Measurements from ENCODE around the gene CD151.

Gene CD151

DNA sequence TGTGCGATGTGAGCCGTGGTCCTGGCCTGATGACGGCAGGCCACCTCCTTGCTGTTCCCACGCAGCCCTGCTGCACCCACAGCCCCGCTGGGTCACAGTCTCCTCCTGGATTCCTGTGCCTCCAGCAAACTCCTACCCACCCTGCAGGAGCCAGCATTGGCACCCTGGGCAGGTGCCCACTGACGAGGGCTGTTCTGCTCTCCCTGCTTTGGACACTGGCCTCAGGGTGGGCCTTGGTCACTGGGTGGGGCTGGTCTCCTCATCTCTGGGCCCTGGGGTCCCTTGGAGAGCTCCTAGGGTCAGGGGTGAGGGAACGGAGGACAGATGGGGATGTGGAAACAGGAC lies 22.6 kb downstream of the CD151 start:
- DNase-seq (ENCODE audit: low read depth in 3 of 3, low spot score in 1 of 3), result no peak

GRCh38 chr11:855796-856195 lies 23.0 kb downstream of the CD151 start:
- DNase-seq (ENCODE audit: low read depth in 3 of 3, low spot score in 1 of 3), result no peak

DNA sequence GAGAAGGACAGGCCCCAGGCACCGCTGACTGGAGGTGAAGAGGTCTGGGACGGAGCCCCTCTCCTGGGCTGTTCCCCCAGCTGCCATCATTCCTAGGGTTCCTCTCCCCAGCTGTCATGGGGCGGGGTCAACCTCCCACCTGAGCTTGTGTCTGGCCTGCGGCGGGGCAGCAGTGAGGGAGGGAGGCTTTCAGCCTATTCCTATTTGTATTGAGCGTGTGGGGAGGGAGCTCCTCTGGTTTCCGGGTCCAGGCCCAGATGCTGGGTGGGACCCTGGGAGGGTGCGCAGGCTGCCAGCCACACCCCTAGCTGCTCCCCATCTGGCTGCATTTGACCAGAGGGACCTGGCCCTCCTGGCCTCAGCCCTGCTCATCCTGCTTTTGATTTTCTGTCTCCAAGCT lies 23.6 kb downstream of the CD151 start:
- no peak for DNase-seq (ENCODE audit: low read depth in 3 of 3, low spot score in 1 of 3)

DNA sequence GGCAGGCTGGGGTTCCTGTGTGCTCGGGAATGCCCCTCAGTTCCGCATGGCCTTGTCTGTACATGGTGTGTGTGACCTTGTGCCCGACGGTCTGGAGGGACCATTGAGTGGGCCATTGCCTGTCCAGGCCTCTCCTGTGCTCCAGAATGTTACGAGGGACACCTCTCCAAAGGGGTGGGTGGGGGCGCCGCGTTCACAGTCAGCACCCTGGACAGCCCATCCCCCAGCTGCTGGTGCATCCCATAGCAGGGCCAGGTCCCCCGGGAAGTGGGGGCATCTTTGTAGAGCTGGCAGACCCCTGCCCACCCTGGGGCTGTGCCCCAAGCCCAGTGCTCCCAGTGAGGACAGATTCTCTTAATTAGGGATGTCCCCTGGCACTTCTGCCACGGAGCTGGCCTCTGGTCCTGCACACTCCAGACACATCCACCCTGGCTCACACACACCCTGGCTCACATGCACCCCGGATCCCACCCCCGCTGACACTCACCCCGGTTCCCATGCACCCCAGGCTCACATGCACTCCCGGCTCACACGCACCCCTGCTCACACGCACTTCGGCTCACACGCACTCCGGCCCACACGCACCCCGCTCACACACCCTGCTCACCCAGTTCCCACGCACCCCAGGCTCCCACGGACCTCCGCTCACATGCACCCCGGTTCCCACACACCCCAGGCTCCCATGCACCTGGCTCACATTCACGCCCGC lies 25.5 kb downstream of the CD151 start:
- DNase-seq (ENCODE audit: low read depth in 3 of 3, low spot score in 1 of 3), result no peak

GRCh38 chr11:858762-859339 lies 26.1 kb downstream of the CD151 start:
- no peak for DNase-seq (ENCODE audit: low read depth in 3 of 3, low spot score in 1 of 3)

DNA sequence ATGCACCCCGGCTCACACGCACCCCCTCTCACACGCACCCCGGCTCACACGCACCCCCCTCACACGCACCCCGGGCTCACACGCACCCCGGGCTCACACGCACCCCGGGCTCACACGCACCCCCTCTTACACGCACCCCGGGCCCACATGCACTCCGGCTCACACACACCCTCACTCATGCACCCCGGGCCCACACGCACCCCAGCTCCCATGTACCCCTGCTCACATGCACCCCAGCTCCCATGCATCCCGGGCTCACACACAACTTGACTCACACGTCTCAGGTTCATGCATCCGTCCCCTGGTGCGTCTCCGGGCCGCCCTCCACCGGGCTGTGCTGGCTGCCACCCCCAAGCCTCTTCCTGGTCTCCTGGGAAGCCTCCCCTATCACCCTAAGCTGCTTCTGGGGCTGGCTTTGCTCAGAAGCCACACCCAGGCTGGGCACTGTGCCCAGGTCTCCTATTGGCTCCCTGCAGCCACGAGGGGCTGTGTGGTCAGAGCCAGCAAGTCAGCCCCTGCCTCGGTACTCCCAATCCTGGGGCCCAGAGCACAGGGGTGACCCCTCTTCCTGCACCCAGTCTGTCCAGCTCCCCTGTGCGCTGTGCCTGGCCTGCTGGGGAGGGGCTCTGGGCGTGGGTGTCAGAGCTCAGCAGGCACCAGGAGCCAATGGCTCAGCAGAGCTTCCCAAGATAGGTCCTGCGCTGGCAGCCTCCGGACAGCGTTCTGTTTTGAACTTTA lies 26.8 kb downstream of the CD151 start:
- DNase-seq (ENCODE audit: low read depth in 3 of 3, low spot score in 1 of 3), result no peak

DNA sequence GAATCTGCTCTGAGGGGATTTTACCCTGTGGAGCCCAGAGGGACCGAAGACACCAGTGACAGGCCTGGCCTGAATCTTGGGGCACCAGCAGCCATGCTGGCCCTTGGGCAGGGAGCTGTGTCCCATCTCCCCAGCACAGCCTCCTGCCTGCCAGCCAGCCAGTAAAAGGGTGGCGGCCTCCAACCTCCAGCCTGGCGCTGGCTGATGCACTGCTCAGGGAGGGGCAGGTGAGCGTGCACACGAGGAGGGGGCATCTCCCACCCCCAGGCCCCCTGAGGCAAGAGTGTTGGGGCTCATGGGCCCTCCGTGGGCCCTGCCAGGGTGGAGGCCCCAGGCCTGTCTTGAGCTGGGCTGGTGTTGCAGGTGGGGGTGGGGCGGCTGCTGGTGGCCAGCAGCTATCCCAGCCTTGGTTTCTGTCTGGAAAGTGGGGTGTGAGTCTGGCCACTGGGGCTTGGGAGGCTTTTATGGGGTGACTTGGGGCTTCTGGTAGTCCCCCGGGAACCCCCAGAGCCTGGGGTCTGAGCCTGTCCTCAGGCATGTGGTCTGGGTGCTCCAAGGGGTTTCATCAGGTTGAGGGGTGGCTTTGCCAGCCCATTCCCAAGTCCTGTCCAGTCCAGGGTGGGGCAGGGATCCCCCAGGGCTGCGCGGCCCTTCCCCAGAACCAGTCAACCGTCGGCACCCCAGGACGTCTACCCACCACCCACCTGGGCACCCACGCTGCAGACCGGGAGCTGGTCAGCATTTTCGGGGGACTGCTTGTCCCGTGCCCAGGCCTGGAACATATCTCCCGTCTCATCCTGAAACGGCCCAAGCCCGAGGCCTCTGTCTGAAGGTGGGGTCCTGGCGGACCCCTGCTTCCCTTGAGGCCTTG lies 27.7 kb downstream of the CD151 start:
- DNase-seq (ENCODE audit: low read depth in 3 of 3, low spot score in 1 of 3), result no peak

- DNase-seq (ENCODE audit: low read depth in 3 of 3, low spot score in 1 of 3), result no peak
These were observed 28.3 kb downstream of the CD151 start for GRCh38 chr11:861105-861479.

- DNase-seq (ENCODE audit: low read depth in 3 of 3, low spot score in 1 of 3), result no peak
These were observed 29.4 kb downstream of the CD151 start for GRCh38 chr11:862081-862661.

DNA sequence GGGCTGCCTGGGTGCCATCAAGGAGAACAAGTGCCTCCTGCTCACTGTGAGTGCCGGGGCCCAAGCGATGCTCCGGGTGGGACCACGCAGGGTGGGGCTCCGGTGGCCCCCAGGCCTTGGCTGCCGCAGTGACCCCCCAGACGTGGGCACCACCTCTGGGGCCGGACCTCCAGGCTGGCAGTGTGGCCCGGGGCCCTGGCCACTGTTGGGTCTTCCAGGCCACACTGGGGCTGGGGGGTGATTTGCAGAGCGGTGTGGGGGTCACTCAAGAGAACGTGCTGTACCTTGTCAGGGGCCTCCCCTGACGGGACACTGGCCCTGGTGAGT lies 29.9 kb downstream of the CD151 start:
- no peak for DNase-seq (ENCODE audit: low read depth in 3 of 3, low spot score in 1 of 3)

- no peak for DNase-seq (ENCODE audit: low read depth in 3 of 3, low spot score in 1 of 3)
These were observed 30.5 kb downstream of the CD151 start for GRCh38 chr11:863023-863909.

- no peak for DNase-seq (ENCODE audit: low read depth in 3 of 3, low spot score in 1 of 3)
These were observed 31.4 kb downstream of the CD151 start for GRCh38 chr11:863910-864827.

GRCh38 chr11:864898-865297 lies 32.1 kb downstream of the CD151 start:
- DNase-seq (ENCODE audit: low read depth in 3 of 3, low spot score in 1 of 3), result no peak

DNA sequence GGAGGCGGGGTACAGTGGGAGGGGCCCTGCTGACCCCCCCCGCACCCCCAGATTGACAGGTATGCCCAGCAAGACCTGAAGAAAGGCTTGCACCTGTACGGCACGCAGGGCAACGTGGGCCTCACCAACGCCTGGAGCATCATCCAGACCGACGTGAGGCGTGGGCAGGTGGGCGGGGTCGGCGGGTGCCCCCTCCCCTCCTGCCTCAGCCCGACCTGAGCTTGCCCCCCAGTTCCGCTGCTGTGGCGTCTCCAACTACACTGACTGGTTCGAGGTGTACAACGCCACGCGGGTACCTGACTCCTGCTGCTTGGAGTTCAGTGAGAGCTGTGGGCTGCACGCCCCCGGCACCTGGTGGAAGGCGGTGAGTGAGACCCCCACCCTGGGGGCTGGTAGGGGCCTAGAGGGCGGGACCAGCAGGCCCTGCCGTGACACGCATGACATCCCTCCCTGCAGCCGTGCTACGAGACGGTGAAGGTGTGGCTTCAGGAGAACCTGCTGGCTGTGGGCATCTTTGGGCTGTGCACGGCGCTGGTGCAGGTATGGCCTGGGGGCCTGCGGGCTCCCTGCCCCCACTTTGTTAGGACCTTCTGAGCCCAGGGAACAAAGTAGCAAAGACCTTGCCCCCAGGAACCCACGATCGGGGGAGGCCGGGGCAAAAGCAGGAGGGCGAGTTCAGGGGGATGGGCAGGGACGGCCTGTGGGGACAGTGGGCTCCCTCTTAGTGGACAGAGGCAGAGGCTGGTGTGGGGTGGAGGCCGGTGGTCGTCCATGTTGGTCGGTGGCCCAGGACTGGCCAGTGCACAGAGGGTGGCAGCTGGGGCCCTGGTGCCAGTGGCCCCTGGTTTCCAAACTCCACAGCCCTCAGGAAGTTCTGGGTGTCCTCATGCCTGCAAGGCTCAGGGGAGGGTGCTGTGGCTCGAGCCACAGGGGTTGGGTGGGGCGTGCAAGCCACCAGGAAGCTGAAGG lies 33.0 kb downstream of the CD151 start:
- DNase-seq (ENCODE audit: low read depth in 3 of 3, low spot score in 1 of 3), result no peak

DNA sequence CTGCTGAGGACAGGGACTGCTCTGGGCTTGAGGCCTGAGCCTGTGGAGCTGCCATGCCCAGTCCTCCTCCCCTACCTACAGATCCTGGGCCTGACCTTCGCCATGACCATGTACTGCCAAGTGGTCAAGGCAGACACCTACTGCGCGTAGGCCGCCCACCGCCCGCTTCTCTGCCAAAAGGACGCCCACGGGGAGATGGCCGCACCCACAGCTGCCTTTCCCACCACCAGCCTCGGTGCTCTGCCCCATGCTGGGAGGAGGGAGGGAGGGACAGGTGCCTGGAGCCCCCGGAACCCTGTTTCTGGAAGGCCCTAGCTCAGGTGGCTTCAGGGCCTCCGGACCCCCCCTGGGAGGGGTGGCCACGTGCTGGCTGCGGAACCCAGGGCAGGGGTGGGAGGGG lies 33.7 kb downstream of the CD151 start:
- no peak for DNase-seq (ENCODE audit: low read depth in 3 of 3, low spot score in 1 of 3)

GRCh38 chr11:867856-868358 lies 35.2 kb downstream of the CD151 start:
- DNase-seq (ENCODE audit: low read depth in 3 of 3, low spot score in 1 of 3), result no peak

GRCh38 chr11:868394-868793 lies 35.6 kb downstream of the CD151 start:
- no peak for DNase-seq (ENCODE audit: low read depth in 3 of 3, low spot score in 1 of 3)

DNA sequence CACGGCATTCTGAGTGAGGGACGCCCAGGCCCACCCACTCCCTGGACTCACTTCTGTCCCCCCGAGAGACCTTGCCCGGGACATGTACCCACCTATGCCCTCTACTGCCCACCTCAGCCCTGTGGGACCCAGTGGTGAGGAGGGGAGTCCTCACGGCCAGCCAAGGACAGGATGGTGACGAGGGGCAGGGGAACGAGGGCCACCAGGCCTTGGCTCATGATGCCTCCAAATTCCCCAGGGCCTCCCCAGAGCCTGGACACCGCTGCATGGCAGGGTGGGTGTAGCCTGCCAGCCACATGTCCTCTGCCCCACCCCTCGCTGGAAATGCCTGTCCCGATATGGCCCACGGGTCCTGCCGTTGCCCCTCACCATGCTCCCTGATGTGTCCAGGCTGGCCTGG lies 36.0 kb downstream of the CD151 start:
- DNase-seq (ENCODE audit: low read depth in 3 of 3, low spot score in 1 of 3), result no peak

Measured in stimulated activated CD4-positive, alpha-beta T cell treated with anti-CD3 and anti-CD28 coated beads, TNF-alpha, amount 100 ng/mL, for 1 hour (primary cell).